Left ventricle myocardium superior (tissue), 1 donor: ENCODE results near the gene MYADM. TPM values are rescaled to one million over a fixed set of nuclear protein-coding genes. Genes with fewer than 3 reads are reported as not detected.
A peak's percentile ranks its signal among the peaks of the same experiment; 100 is the strongest.

Experiments
- ATAC-seq: fragments of 200-7000 bp; cut with Tn5 transposase; one replicate; pipeline ENCODE4 v1.9.1; 2020; ENCODE audit warnings: mild to moderate bottlenecking, moderate library complexity
- DNase-seq: peaks from one replicate; pipeline ENCODE4 v3.0.0-alpha.2; 2020
- intact Hi-C: fragments of 100-400 bp; cut with micrococcal nuclease; formaldehyde crosslinking; loops from one replicate; pipeline ENCODE4 v1.11.0; 2022
- total RNA-seq: library from RNA; stranded (reverse); fragmentation: NEBNext Ultra II Directional; extraction: Animal tissue kit (Norgen Biotek cat#: 25700); gene quantifications from one replicate; pipeline ENCODE4 v1.2.1, GENCODE V29; 2021
- donor health status: DM: no; HTN: yes; CAD: no; lungs with severe emphysema.

MYADM gene
- total RNA-seq, 1 donor from 2014 or later, result 112 TPM

DNA sequence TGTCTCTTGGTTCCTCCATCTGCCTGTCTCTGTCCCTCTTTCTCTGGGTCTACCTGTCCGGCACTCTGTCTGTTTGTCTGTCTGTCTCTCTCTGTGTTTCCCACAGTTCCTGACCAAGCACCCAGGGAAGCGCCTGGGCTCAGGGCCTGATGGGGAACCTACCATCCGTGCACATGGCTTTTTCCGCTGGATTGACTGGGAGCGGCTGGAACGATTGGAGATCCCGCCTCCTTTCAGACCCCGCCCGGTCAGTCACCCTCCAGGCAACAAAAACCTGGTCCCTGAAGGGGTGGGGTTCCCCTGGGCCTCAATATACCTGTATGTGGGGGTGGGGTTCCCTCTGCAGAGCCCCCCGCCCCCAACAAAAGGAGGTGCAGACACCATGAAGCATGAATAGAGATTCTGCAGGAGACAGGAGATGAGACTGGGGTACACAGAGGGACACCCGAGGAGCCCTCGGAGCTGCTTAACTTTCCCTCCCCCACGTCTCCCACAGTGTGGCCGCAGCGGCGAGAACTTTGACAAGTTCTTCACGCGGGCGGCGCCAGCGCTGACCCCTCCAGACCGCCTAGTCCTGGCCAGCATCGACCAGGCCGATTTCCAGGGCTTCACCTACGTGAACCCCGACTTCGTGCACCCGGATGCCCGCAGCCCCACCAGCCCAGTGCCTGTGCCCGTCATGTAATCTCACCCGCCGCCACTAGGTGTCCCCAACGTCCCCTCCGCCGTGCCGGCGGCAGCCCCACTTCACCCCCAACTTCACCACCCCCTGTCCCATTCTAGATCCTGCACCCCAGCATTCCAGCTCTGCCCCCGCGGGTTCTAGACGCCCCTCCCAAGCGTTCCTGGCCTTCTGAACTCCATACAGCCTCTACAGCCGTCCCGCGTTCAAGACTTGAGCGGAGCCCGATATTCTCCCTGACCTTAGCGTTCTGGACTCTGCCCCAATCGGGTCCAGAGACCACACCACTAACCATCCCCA is 38.8 kb downstream of the MYADM start:
- ATAC-seq, result peak; percentile 55
- intact Hi-C loops, result no loop called here

DNA sequence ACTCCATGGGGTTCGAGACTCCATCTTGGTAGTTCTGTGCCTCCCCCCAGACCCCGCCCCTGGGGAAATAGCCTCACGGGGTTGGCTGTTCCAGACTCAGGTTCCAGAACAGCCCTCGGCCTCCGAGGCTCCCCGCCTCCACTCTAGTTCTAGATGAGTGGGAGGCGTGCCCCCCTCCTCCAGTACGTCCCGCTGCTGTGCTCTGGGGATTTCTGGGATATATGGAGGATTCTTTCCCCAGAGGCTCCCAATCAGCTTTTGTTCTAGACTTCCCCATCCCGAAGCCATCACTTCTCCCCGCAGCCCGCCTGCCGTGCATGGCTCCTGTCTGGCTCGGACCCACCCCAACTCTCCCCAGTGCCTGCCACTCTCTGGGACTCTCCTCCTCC is 39.5 kb downstream of the MYADM start:
- no peak for ATAC-seq
- intact Hi-C loops, result no loop called here
- DNase-seq, result no peak

More for the DNA sequence above, 38.8 kb downstream of the MYADM start:
- DNase-seq, result peak; percentile 66

GRCh38 chr19:53907690-53908089 is 40.0 kb downstream of the MYADM start:
- DNase-seq (no peak), ATAC-seq (no peak)
- intact Hi-C loops, result no loop called here

GRCh38 chr19:53908106-53908934 is 40.6 kb downstream of the MYADM start:
- ATAC-seq (peak; percentile 61), DNase-seq (peak; percentile 37)
- intact Hi-C loops, result no loop called here

- no peak for DNase-seq
- no peak for ATAC-seq
- intact Hi-C loops, result no loop called here
Observed at GRCh38 chr19:53908935-53909415, 41.3 kb downstream of the MYADM start, which contains the start of gene CACNG7. TSS of gene CACNG7 (plus strand) at chr19:53909278. CDS start at chr19:53912832, 3,554 bp downstream.

GRCh38 chr19:53909471-53910169 is 41.9 kb downstream of the MYADM start:
- intact Hi-C loops, result loop anchor here (10.0 kb wide), 1 partner anchor 115 kb away; no protein-coding TSS in a partner anchor
- ATAC-seq (no peak), DNase-seq (no peak)

DNA sequence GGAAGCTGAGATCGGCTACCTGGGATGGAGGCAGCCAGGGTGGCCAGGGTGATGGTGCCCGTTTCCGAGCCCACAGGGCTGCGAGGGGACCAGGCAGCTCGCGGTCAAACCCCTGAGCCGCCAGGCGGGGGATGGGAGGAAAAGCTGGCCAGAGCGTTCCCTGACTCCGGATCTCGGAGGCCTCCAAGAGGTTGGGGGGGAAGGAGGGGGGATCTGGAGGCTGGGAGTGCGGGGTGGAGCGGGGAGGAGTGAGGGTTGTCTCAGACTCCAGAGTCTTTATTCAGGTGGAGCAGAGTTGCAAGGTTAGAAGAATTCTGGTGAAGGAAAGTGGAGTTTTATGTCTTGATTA is 42.5 kb downstream of the MYADM start:
- intact Hi-C loops, result loop anchor here (10.0 kb wide), 1 partner anchor 115 kb away; no protein-coding TSS in a partner anchor
- no peak for ATAC-seq
- DNase-seq, result no peak

- ATAC-seq (no peak), DNase-seq (no peak)
- intact Hi-C loops, result loop anchor here (10.0 kb wide), 1 partner anchor 112 kb away; no protein-coding TSS in a partner anchor
Observed at GRCh38 chr19:53912653-53913052, 45.0 kb downstream of the MYADM start.

- intact Hi-C loops, result loop anchor here (10.0 kb wide), 1 partner anchor 110 kb away; no protein-coding TSS in a partner anchor
Observed at GRCh38 chr19:53915000-53915399, 47.3 kb downstream of the MYADM start.

GRCh38 chr19:53916004-53916403 is 48.3 kb downstream of the MYADM start:
- ATAC-seq, result no peak
- DNase-seq, result no peak
- intact Hi-C loops, result loop anchor here (10.0 kb wide), 1 partner anchor 109 kb away; no protein-coding TSS in a partner anchor

More at GRCh38 chr19:53915000-53915399, 47.3 kb downstream of the MYADM start:
- ATAC-seq (no peak), DNase-seq (no peak)

DNA sequence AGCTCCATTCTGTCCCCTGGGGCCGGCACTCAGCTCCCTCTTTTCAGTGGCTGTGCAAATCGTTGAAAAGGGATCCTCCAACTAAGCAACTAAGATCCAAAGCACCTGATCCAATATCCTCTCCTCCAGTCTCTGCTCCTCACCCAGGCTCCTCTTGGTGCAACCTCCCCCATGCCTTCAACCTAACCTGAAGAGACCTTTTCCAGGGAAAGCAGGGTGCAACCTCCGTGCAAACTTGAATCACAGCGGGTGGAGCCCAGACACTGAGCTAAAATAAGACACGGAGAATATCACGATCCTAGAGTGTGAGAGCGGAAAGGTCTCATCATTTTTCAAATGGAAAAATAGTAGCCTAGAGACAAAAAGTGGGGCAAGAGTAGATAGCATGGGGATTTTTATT is 49.7 kb downstream of the MYADM start:
- intact Hi-C loops, result loop anchor here (10.0 kb wide), 1 partner anchor 107 kb away; no protein-coding TSS in a partner anchor
- no peak for ATAC-seq
- no peak for DNase-seq

Other genes with a start within 250 kb of the MYADM start
- gene DPRX, start 235.9 kb upstream of the MYADM start, total RNA-seq, result not detected
- gene NLRP12, start 43.6 kb upstream of the MYADM start, total RNA-seq, result 0.22 TPM
- not detected for gene PRKCG, start 14.3 kb downstream of the MYADM start, total RNA-seq
- not detected for gene CACNG7, start 41.4 kb downstream of the MYADM start, total RNA-seq
- gene CACNG8, start 95.1 kb downstream of the MYADM start, total RNA-seq, result 0.02 TPM
- gene CACNG6, start 123.8 kb downstream of the MYADM start, total RNA-seq, result not detected
- gene VSTM1, start 196.0 kb downstream of the MYADM start, total RNA-seq, result not detected
- not detected for gene TARM1, start 213.5 kb downstream of the MYADM start, total RNA-seq
- 1.1 TPM for gene OSCAR, start 232.9 kb downstream of the MYADM start, total RNA-seq
- gene NDUFA3, start 235.0 kb downstream of the MYADM start, total RNA-seq, result 589 TPM
- 14.3 TPM for gene TFPT, start 247.8 kb downstream of the MYADM start, total RNA-seq
- gene PRPF31, start 247.9 kb downstream of the MYADM start, total RNA-seq, result 43.2 TPM